Esophagus squamous epithelium (tissue), 5 donors: Measurements from ENCODE around the gene KRTAP5-11. TPM values are rescaled to one million over a fixed set of nuclear protein-coding genes. Genes with fewer than 3 reads are reported as not detected.
"Not testable (repeated sequence)": the region's sequence is repeated elsewhere in the genome, so short reads cannot be mapped to it uniquely, and the experiment has no call there.

Experiments
- DNase-seq: peaks from one replicate; lab custom pipeline; 2025; lab: John Stamatoyannopoulos, UW
- H3K27ac ChIP-seq, 4 donors: fragments of 200-600 bp; sonication (generic); one replicate each; pipeline ENCODE4 v1.5.1; 2016 to 2019; ENCODE audit warnings: mild to moderate bottlenecking in 1 of 4
- H3K27me3 ChIP-seq, 4 donors: fragments of 200-600 bp; sonication (generic); 1 replicate in 3 of 4; 2 replicates in 1 of 4; pipeline versions ENCODE4 v1.5.1 to v1.6.0; 2017 to 2021; ENCODE audit warnings: antibody characterized with exemption in 1 of 4
- H3K36me3 ChIP-seq, 3 donors: fragments of 200-600 bp; sonication (generic); one replicate each; pipeline ENCODE4 v1.5.1; 2016 to 2019
- H3K4me1 ChIP-seq, 3 donors: fragments of 200-600 bp; sonication (generic); one replicate each; pipeline ENCODE4 v1.5.1; 2017 to 2019
- H3K4me3 ChIP-seq, 4 donors: fragments of 200-600 bp; sonication (generic); 1 replicate in 3 of 4; 2 replicates in 1 of 4; pipeline ENCODE4 v1.5.1; 2016 to 2019; ENCODE audit warnings: mild to moderate bottlenecking in 2 of 4, moderate library complexity in 1 of 4
- H3K9me3 ChIP-seq, 3 donors: fragments of 200-600 bp; sonication (generic); one replicate each; pipeline ENCODE4 v1.5.1; 2016 to 2019
- POLR2A ChIP-seq, 4 donors: fragments of 450-650 bp; IDR thresholded peaks; one replicate each; pipeline ENCODE4 v1.6.1; 2017; ENCODE audit warnings: antibody characterized with exemption in 4 of 4, mild to moderate bottlenecking in 4 of 4, moderate library complexity in 3 of 4
- WGBS, 2 donors: methylation state at CpG; one replicate each; pipeline ENCODE4 v1.1.5; 2018; 5-methylcytosine and 5-hydroxymethylcytosine counted together
- intact Hi-C: fragments of 100-400 bp; cut with DNase I; formaldehyde crosslinking; loops from one replicate; pipeline ENCODE4 v1.15.0; 2022
- total RNA-seq, 4 donors: library from RNA; depleted of rRNA; stranded (reverse); fragments of >200 nt; gene quantifications; one replicate each; pipeline ENCODE4 v1.1.0, GENCODE V29; 2016
- TF ChIP-seq, protein P1 (sequence below), 6 experiments: fragments of 450-650 bp in 4 of 6; fragments of 200-600 bp in 2 of 6; sonication (generic) in 2 of 6; IDR thresholded peaks; one replicate each; pipeline ENCODE4 v1.5.1; 2016 to 2019; ENCODE audit warnings: antibody characterized with exemption in 6 of 6, mild to moderate bottlenecking in 4 of 6, moderate library complexity in 4 of 6
- donor health status: DM: yes; HTN: yes; CAD: no.

The KRTAP5-11 gene
- total RNA-seq, 4 donors from 2014 or later = not detected

DNA sequence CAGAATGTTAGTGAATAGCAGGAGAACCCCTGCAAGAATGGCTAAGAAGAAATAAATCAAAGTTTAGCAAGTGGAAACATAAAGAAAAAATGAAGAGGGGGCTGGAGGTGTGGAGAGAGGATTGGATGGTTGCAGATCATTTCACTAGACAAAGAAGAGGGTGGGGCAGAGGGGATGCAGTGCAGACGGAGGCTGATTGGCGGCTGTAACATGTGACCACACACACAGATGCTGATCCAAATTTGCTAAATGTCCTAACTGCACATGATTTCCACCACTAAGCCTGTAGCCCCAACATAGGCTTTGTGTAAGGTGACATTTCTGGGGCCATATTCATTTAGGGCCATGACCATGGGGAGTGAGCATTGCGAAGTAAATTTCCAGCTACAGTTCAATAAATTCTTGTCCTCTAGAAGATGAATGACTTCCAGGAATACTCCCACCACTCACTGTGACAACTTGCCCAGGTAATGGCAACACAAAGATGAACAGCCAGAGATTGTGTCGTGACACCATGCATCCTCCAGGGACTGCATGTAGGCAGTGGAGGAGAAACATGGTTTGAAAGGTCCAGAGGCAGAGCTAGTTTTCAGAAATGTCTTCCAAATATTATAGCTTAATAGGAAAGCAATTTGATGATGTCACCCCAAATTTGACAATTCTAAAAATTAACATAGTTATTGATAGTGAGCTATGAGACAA is 6.8 kb downstream of the KRTAP5-11 start:
- WGBS, 2 donors = 58 to 79% methylated on average over 4 of the region's 4 CpGs
- no peak overlapping the region for H3K4me3 ChIP-seq
- H3K4me1 ChIP-seq = peaks cover 0 to 7% (median 0%) of the 10 kb centered on the region in 3 donors
- peaks cover 0 to 8% (median 0%) of the 10 kb centered on the region in 4 donors for H3K27me3 ChIP-seq
- TF ChIP-seq, protein P1, sequence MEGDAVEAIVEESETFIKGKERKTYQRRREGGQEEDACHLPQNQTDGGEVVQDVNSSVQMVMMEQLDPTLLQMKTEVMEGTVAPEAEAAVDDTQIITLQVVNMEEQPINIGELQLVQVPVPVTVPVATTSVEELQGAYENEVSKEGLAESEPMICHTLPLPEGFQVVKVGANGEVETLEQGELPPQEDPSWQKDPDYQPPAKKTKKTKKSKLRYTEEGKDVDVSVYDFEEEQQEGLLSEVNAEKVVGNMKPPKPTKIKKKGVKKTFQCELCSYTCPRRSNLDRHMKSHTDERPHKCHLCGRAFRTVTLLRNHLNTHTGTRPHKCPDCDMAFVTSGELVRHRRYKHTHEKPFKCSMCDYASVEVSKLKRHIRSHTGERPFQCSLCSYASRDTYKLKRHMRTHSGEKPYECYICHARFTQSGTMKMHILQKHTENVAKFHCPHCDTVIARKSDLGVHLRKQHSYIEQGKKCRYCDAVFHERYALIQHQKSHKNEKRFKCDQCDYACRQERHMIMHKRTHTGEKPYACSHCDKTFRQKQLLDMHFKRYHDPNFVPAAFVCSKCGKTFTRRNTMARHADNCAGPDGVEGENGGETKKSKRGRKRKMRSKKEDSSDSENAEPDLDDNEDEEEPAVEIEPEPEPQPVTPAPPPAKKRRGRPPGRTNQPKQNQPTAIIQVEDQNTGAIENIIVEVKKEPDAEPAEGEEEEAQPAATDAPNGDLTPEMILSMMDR (IDR thresholded peaks at IDR 0.05) = no peak
- TF ChIP-seq POLR2A (IDR thresholded peaks at IDR 0.05) = no peak
- no peaks in the 10 kb centered on the region for H3K36me3 ChIP-seq
- H3K9me3 ChIP-seq = no peaks in the 10 kb centered on the region
- intact Hi-C loops = no loop called here
- H3K27ac ChIP-seq = no peak overlapping the region
- no peak for DNase-seq

DNA sequence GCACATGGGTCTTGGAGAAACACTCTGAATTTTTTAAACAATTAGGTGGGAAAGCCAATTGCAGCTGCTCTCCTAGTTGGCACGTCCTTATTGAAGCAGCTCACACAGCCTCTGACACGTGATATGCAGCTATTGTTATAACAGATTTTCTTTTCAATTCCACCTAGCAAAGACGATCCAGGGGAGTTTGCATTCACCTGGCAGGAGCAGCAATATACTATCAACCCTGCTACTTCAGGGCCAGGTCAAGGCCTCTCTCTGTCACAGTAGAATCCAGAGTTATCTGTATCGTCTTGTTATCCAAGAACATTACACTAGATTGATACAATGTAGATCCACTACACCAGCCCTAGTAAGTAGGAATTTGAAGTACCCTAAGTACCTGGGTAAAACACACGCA is 8.3 kb downstream of the KRTAP5-11 start:
- H3K36me3 ChIP-seq = no peaks in the 10 kb centered on the region
- intact Hi-C loops = no loop called here
- no peak for DNase-seq
- 58 to 72% methylated on average over 4 to 5 of the region's 5 CpGs for WGBS, 2 donors
- TF ChIP-seq POLR2A (IDR thresholded peaks at IDR 0.05) = no peak
- TF ChIP-seq, protein P1 (IDR thresholded peaks at IDR 0.05) = no peak
- H3K4me3 ChIP-seq = no peak overlapping the region
- H3K9me3 ChIP-seq = no peaks in the 10 kb centered on the region
- H3K27me3 ChIP-seq = peaks cover 0 to 14% (median 0%) of the 10 kb centered on the region in 4 donors
- no peaks in the 10 kb centered on the region for H3K4me1 ChIP-seq
- no peak overlapping the region for H3K27ac ChIP-seq

DNA sequence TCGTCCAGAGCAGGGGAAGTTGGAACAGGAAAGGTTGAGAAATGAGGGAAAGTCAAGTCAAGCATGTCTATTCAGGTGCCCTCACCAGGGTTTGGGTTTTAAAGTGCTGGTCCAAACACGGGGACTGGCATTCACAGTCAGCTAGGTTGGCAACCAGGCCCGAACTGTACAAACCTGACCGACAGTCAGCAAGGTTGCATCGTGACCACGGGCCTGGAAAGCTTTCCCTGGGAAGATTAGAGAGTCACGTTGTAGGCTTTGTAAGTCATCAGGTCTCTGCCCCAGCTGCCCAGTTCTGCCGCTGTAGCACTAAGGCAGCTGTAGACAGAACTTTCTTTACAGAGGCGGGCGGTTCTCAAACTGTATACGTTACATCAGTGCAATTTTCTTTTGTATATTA is 9.9 kb downstream of the KRTAP5-11 start:
- 17 to 83% methylated on average over 2 to 11 of the region's 11 CpGs for WGBS, 2 donors
- intact Hi-C loops = no loop called here
- no peaks in the 10 kb centered on the region for H3K9me3 ChIP-seq

DNA sequence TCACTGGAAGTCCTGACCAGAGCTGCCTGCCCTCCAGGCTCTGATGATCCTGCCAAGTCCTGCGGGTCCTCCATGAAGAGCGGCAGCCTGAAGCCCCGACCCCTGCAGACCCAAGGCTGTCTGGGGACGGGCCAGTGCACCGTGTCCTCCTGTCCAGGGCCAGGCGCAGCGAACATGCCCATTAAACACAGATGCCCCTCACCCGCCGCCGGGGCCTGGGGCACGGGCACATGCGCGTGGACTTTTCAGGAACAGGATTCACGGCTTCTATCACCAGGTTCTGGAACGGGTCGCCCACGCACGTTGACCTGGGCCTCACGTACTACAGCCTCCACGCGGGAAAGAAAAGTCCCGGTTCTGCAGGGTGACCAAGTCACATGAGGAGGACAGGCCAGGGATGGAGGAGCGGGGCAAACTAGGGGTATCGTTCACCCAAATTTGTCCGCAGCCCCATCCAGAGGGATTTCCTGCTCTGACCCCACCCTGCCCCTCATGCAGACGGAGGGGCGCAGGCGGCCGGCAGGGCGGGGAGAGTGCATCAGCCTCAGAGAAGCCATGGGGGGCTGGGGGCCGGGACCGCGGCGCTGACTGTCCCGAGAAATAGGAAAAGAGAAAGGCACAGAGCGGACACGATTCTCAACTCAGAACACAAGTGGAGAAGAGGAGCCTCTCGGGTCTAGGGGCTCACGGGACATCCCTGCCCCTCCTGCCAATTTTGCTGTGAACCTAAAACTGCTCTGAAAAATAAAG is 11.4 kb downstream of the KRTAP5-11 start:
- DNase-seq, H3K9me3 ChIP-seq, H3K27ac ChIP-seq: not testable (repeated sequence)

More for the DNA sequence above, 9.9 kb downstream of the KRTAP5-11 start:
- H3K27me3 ChIP-seq = peaks cover 0 to 16% (median 0%) of the 10 kb centered on the region in 4 donors
- no peaks in the 10 kb centered on the region for H3K36me3 ChIP-seq
- no peak for DNase-seq
- TF ChIP-seq, protein P1 (IDR thresholded peaks at IDR 0.05) = no peak
- TF ChIP-seq POLR2A (IDR thresholded peaks at IDR 0.05) = no peak
- H3K4me1 ChIP-seq = no peaks in the 10 kb centered on the region
- no peak overlapping the region for H3K27ac ChIP-seq
- H3K4me3 ChIP-seq = no peak overlapping the region

DNA sequence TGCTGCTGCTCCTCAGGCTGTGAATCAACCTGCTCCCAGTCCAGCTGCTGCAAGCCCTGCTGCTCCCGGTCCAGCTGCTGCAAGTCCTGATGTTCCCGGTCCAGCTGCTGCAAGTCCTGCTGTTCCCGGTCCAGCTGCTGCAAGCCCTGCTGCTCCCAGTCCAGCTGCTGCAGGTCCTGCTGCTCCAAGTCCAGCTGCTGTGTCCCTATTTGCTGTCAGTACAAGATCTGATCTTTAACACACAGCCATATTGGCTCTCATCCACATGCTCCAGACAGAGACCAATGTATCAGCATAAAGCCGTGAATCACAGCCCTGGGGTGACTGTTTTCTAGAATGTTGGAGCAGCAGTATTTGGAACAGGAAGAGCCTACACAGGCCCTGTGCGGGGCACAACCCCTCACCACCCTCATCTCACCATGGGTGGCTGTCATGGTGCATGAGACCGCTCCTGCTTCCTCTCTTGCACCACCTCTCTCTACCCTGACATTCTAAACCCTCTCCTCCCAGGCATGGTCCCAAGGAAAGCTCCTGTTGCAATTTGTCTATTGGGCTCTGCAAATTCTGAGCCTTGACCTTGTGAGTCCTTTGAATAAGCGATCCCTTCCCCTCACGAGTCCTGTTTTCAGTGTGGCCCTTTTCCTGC is 13.8 kb downstream of the KRTAP5-11 start:
- no peak for TF ChIP-seq POLR2A (IDR thresholded peaks at IDR 0.05)
- TF ChIP-seq, protein P1 (IDR thresholded peaks at IDR 0.05) = no peak
- H3K36me3 ChIP-seq = no peaks in the 10 kb centered on the region
- intact Hi-C loops = no loop called here
- H3K4me1 ChIP-seq = no peaks in the 10 kb centered on the region
- WGBS, 2 donors = 32 to 39% methylated on average over 7 of the region's 8 CpGs
- no peak overlapping the region for H3K27ac ChIP-seq
- H3K9me3 ChIP-seq = no peaks in the 10 kb centered on the region
- H3K4me3 ChIP-seq = no peak overlapping the region
- peaks cover 0 to 45% (median 0%) of the 10 kb centered on the region in 4 donors for H3K27me3 ChIP-seq
- no peak for DNase-seq

More for the DNA sequence above, 11.4 kb downstream of the KRTAP5-11 start:
- H3K36me3 ChIP-seq, H3K4me1 ChIP-seq, H3K4me3 ChIP-seq, intact Hi-C loops: not testable (repeated sequence)
- H3K27me3 ChIP-seq = peaks cover 0 to 22% (median 0%) of the 10 kb centered on the region in 4 donors
- WGBS, 2 donors = 56 to 69% methylated on average over 2 to 8 of the region's 39 CpGs

DNA sequence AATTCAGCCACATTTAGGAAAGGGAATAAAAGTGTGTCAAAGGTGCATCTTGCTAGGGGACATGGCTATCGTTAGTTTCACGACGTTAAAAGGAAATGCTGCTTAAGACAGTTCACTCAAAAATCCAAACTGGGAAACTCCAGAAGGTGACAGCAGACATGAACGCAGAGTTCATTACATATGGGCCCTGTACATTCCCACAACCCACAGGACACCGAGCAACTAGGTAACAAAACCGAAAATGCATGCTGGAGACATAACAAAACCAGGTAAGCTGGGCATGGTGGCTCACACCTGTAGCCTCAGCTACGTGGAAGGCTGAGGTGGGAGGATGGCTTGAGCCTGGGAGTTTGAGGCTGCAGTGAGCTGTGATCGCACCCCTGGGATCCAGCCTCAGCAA is 15.0 kb downstream of the KRTAP5-11 start:
- H3K27ac ChIP-seq, H3K4me1 ChIP-seq, H3K9me3 ChIP-seq, H3K36me3 ChIP-seq, DNase-seq, H3K4me3 ChIP-seq, intact Hi-C loops: not testable (repeated sequence)
- 45 to 47% methylated on average over 7 of the region's 8 CpGs for WGBS, 2 donors
- peaks cover 0 to 55% (median 0%) of the 10 kb centered on the region in 4 donors for H3K27me3 ChIP-seq

DNA sequence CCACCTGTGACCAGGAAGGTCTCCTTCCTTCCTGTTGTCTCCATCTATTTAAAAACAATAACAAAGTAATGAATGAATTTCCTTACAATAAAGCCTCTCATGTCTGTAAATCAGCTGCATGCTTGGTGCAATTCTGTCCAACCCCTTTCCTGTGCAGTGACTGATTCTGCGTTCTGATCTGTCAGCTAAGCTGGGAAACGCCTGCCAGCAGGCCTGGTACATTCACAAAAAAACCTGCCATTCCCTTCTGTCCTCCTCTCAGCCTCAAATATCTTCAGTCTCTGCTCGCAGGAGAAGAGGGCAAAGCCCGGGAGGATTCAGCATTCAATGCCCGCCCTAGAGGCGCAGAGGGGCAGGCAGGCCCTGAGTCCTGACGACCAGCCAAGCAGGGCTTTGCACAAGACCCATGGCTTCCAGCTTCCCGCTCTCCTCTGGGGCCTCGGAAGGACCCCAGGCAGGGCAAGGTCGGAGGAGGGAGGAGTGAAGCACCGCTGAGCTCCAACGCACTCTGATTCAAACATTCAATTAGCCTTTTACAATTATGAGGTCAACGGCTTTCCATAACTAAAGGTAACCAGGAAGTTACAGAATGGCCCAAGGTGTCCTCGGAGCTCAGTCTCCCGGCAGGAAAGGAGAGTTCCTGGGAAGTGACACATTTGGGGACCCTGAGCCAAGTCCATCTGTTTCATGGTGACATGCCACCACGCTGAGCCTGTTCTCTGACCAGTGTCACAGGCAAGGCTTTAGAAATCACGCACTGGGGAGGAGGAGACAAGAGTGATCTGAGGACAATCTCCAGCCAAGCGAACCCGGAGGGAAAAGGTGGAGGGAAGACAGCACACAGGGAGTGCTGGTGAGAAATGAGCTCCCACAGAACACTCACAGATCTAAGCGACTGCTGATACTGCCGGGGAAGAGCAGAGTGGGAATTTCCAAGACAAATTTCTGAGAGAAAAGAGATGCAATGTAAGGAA is 15.8 kb downstream of the KRTAP5-11 start:
- H3K4me3 ChIP-seq, H3K4me1 ChIP-seq, H3K36me3 ChIP-seq, DNase-seq, intact Hi-C loops, H3K9me3 ChIP-seq, H3K27ac ChIP-seq: not testable (repeated sequence)
- WGBS, 2 donors = 45 to 60% methylated on average over 11 of the region's 21 CpGs
- H3K27me3 ChIP-seq = peaks cover 0 to 55% (median 0%) of the 10 kb centered on the region in 4 donors
